HG03280 (cell line): Measurements from ENCODE around the gene RASL11A.
"Not testable (repeated sequence)": the region's sequence is repeated elsewhere in the genome, so short reads cannot be mapped to it uniquely, and the experiment has no call there.

Experiments
- ATAC-seq: cut with Tn5 transposase; IDR thresholded peaks from one replicate; pipeline ENCODE4 v1.9.1; 2021; ENCODE audit warnings: mild to moderate bottlenecking, moderate library complexity; ENCODE audit not compliant: unreplicated experiment

RASL11A gene

DNA sequence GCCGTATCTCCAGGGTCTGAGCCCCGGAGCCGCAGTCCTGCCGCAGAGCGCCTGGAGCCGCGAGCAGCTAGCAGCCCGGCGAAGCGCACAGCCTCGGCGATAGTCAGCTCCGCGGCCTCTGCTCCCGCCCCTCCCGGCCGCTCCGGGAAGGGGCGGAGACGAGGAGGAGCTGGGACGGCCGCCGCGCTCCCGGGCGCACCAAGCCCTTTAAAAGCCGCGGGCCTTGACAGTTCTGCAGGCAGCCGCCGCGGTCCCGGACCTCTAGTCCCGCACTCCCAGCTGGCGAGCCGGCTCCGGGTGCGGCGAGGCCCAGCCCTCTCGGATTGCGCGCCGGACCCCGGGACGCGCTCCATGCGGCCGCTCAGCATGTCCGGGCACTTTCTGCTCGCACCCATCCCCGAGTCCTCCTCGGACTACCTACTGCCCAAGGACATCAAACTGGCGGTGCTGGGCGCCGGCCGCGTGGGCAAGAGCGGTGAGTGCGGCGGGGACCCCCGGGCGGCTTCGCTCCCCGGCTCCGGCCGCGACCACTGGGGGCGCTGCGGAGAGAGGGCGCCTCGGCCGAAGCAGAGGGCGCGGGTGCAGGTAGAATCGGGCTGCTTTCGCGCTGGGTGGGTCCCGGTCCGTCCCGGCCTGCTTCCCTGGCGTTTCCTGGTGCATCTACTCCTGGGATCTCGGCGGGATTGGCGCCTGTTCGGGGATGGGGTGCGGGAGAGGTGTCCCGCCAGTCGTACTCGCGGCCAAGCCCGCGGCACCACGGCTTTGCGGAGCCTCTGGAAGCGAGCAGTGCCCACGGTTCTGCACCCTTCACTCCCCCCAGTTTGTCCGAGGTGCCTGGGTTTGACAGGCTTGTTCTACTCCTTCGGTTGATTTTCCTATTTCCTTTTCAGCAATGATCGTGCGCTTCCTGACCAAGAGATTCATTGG is at the start of gene RASL11A:
TSS of gene RASL11A (plus strand) at position 237 of the 927 bp plus-strand sequence. CDS start at position 352, 115 bp downstream.
- ATAC-seq = peak; percentile 80

DNA sequence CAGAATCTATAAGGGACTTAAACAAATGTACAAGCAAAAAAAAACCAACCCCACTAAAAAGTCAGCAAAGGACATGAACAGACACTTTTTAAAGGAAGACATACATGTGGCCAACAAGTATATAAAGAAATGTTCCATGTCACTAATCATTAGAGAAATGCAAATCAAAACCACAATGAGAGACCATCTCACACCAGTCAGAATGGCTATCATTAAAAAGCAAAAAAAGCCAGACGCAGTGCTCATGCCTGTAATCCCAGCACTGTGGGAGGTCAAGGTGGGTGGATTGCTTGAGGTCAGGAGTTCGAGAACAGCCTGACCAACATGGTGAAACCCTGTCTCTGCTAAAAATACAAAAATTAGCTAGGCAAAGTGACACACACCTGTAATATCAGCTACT is 48.5 kb upstream of the RASL11A start:
- ATAC-seq = not testable (repeated sequence)

GRCh38 chr13:27226991-27227390 is 43.6 kb upstream of the RASL11A start:
- ATAC-seq = no peak

- no peak for ATAC-seq
Measured at GRCh38 chr13:27228131-27228530, 42.5 kb upstream of the RASL11A start.

DNA sequence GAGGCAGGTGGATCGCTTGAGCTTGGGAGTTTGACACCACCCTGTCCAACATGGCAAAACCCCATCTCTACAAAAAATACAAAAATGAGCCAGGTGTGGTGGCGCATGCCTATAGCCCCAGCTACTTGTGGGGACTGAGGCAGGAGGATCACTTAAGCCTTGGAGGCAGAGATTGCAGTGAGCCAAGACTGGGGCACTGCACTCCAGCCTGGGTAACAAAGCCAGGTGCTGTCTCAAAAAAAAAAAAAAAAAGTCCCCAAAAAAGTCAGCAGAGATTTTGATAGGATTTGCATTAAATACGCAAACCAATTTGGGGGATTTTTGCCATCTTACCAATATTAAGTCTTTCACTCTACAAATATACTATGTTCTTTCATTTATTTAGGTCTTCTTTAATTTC is 41.0 kb upstream of the RASL11A start:
- ATAC-seq = no peak

DNA sequence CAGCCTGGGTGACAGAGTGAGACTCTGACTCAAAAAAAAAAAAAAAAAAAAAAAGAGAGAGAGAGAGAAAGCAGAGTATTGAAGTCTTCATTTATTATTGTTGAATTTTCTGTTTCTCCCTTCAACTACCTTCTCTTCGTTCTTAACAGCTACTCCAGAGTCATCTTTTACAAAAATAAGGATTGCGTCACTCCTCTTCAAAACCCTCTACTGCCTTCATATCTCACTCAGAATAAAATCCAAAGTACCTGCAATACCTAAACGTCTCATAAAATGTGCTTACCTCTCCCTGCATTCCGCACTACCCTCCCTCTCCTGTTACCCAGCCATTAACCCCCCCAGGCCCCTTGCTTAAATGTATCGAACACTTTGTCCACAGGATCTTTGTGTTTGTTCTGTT is 36.7 kb upstream of the RASL11A start:
- no peak for ATAC-seq

- no peak for ATAC-seq
Measured at GRCh38 chr13:27236478-27236877, 34.2 kb upstream of the RASL11A start.

- no peak for ATAC-seq
Measured at GRCh38 chr13:27242702-27243101, 27.9 kb upstream of the RASL11A start.

GRCh38 chr13:27245610-27246009 is 25.0 kb upstream of the RASL11A start:
- ATAC-seq = no peak

DNA sequence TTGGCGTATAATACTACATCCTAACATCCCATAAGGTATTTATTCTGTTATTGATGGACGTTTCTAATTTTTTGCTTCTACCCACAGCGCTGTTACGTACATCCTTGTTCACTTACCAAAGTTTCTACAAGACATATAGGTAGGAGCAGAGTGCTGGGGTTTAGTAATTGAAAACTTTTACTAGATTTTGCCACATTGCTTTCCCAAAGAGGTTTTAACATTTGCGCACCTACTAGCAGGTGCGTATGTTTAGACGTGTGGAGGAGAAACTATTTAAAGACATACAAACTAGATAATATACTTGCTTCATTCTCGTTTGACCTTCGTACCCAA is 19.8 kb upstream of the RASL11A start:
- ATAC-seq = no peak

DNA sequence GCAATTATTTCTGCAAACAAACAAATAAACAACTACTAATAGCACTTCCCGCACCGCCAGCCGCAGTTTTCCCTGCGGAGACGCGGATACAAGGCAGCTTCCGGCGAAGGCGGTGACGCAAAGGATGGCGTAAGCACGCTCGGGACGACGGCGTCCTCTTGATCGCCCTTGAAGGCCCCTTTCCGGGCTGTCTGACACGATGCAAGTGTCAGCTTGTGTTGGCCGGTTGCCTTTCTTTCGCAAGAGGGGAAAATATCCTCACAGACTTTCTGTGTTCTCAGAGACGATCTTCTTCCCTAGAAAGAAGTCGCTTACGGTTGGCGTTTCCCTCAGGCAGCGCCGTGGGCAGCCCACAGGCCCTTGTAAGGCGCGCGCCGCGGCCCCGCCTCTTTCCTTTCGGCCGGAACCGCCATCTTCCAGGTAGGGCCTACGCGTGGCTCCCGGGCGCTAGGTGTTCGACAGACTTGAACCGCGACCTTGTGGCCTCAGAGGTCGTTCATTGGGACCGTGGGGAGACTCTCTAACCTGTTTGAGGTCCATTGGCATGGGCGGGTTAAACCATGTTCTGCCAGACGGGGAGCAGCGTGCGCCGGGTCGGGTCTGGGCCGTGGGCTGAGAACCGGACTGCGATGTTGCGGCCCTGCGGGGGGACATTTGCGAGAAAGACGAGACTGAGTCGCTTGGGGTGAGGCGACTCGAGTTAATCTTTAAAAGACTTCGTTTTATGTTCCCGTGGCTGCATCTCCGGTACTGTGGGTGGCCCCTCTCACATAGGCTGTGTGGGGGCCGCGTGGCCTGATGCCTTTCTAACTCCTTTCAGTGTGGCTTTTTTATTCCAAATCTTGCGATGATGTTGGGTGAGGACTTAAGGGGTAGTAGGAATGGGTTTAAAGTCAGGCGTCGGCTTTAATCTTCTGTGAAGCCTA is 19.2 kb upstream of the RASL11A start, which contains the start of gene RPL21:
TSS of gene RPL21 (plus strand) at position 393 of the 926 bp plus-strand sequence. CDS start 2,219 bp downstream, outside the sequence.
- ATAC-seq = peak; percentile 91

GRCh38 chr13:27252467-27252866 is 18.2 kb upstream of the RASL11A start:
- no peak for ATAC-seq

- ATAC-seq = no peak
Measured at GRCh38 chr13:27257233-27257568, 13.4 kb upstream of the RASL11A start.

GRCh38 chr13:27257648-27258253 is 12.9 kb upstream of the RASL11A start:
- no peak for ATAC-seq

GRCh38 chr13:27258637-27259386 is 11.8 kb upstream of the RASL11A start:
- no peak for ATAC-seq

- ATAC-seq = no peak
Measured at GRCh38 chr13:27259831-27260230, 10.8 kb upstream of the RASL11A start.

DNA sequence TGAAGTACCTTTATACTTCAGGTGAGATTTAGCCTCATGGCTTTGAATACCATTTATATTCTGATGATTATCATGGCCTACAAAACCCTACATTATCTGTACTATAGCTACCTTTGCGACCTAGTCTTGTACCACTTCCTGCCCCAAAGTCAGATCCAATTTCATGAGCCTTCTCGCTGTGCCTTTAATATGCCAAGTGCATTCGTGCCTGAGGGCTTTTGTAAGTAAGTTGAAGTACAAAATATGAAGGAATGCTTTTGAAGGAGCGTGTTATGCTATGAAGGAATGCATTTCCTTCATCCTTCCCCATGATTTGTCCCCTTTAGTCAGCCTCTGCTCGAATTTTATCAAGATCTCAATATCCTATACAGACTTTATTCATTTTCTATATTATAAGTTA is 9.2 kb upstream of the RASL11A start:
- no peak for ATAC-seq

GRCh38 chr13:27263438-27263837 is 7.2 kb upstream of the RASL11A start:
- no peak for ATAC-seq

GRCh38 chr13:27264181-27264580 is 6.4 kb upstream of the RASL11A start:
- no peak for ATAC-seq

DNA sequence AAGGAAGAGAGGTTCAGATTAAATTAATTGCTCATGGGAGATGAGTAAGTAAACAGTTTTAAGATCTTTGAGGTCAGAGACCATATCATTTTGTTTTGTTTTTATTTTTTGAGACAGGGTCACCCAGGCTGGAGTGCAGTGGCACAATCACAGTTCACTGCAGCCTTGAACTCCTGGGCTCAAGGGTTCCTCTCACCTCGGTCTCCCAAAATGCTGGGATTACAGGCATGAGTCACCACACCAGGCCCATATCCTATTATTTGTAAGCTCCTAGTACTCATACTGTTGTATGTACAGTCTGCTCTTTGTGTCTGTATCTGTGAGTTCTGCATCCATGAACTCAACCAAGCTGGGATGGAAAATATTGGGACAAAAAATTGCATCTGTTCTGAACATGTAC is 6.0 kb upstream of the RASL11A start:
- ATAC-seq = no peak

GRCh38 chr13:27266917-27267316 is 3.7 kb upstream of the RASL11A start:
- ATAC-seq = no peak
